IMR-90 (cell line): ENCODE measurements around the gene TCAP. TPM values are rescaled to one million over a fixed set of nuclear protein-coding genes. Genes with fewer than 3 reads are reported as not detected.

Experiments
- ATAC-seq: fragments of 200-7000 bp; cut with Tn5 transposase; 2 replicates; pipeline ENCODE4 v1.9.1; 2020; ENCODE audit warnings: low read depth, mild to moderate bottlenecking, moderate library complexity
- BruUV-seq: library from RNA; stranded (reverse); fragments of 400-500 nt; replicated peaks from 2 replicates; lab custom pipeline; 2021; lab: Mats Ljungman, UMichigan
- CTCF ChIA-PET: fragments of 300-600 bp; formaldehyde crosslinking; extraction: SDS; loops from one replicate; lab custom pipeline; 2021; ENCODE audit warnings: antibody characterized with exemption; lab: Yijun Ruan, JAX
- POLR2A ChIA-PET: fragments of 300-600 bp; sonication (Branson Sonifier 250); formaldehyde crosslinking; loops from one replicate; lab custom pipeline; 2022; ENCODE audit warnings: antibody characterized with exemption; ENCODE audit not compliant: unreplicated experiment; lab: Charles Lee
- DNase-seq: peaks from one replicate; pipeline ENCODE4 v3.0.0; 2013
- H2AFZ ChIP-seq: replicated peaks from 2 replicates; pipeline ENCODE3; 2013; ENCODE audit warnings: low read length, mild to moderate bottlenecking; ENCODE audit not compliant: poor library complexity
- H2AK5ac ChIP-seq: 2 replicates; pipeline ENCODE4 v1.6.1; 2013; ENCODE audit warnings: low read depth, low read length, inconsistent platforms
- H2AK9ac ChIP-seq: replicated peaks from 2 replicates; pipeline ENCODE3; 2013; ENCODE audit warnings: mild to moderate bottlenecking, low read depth, low read length, moderate library complexity; ENCODE audit not compliant: poor library complexity
- H2BK120ac ChIP-seq: 2 replicates; pipeline ENCODE4 v1.6.1; 2013; ENCODE audit warnings: low read depth, low read length, inconsistent platforms
- H2BK15ac ChIP-seq: 3 replicates; pipeline ENCODE4 v1.6.1; 2013; ENCODE audit warnings: low read depth, low read length, inconsistent platforms
- H2BK20ac ChIP-seq: 2 replicates; pipeline ENCODE4 v1.6.1; 2013; ENCODE audit warnings: low read depth, mild to moderate bottlenecking, inconsistent platforms, low read length, moderate library complexity
- H2BK5ac ChIP-seq: 2 replicates; pipeline ENCODE4 v1.6.1; 2013; ENCODE audit warnings: mild to moderate bottlenecking, low read depth, low read length, inconsistent platforms; ENCODE audit not compliant: poor library complexity, severe bottlenecking
- H3K14ac ChIP-seq: replicated peaks from 2 replicates; pipeline ENCODE4 v1.6.1; 2013; ENCODE audit warnings: low read depth, low read length, inconsistent platforms
- H3K18ac ChIP-seq: 2 replicates; pipeline ENCODE4 v1.6.1; 2013; ENCODE audit warnings: low read depth, low read length, control low read depth
- H3K23ac ChIP-seq: 2 replicates; pipeline ENCODE4 v1.6.1; 2013; ENCODE audit warnings: low read depth, low read length, inconsistent platforms
- H3K27ac ChIP-seq: 2 replicates; pipeline ENCODE4 v1.5.1; 2013; ENCODE audit warnings: mild to moderate bottlenecking, control low read depth, low read length; ENCODE audit not compliant: insufficient read depth
- H3K27me3 ChIP-seq: 2 replicates; pipeline ENCODE4 v1.6.1; 2013; ENCODE audit warnings: low read length; ENCODE audit not compliant: control insufficient read depth, insufficient read depth
- H3K36me3 ChIP-seq: 2 replicates; pipeline ENCODE4 v1.6.1; 2013; ENCODE audit warnings: low read length, mixed read lengths; ENCODE audit not compliant: control insufficient read depth, insufficient read depth
- H3K4ac ChIP-seq: 2 replicates; pipeline ENCODE4 v1.6.1; 2013; ENCODE audit warnings: low read depth, low read length, inconsistent platforms
- H3K4me1 ChIP-seq: 2 replicates; pipeline ENCODE4 v1.6.1; 2013; ENCODE audit warnings: low read length, mixed read lengths; ENCODE audit not compliant: control insufficient read depth, insufficient read depth
- H3K4me2 ChIP-seq: 2 replicates; pipeline ENCODE4 v1.6.1; 2013; ENCODE audit warnings: low read depth, mild to moderate bottlenecking, control low read depth, low read length, moderate library complexity
- H3K4me3 ChIP-seq: 2 replicates; pipeline ENCODE4 v1.5.1; 2013; ENCODE audit warnings: low read depth, mild to moderate bottlenecking, control low read depth, low read length, moderate library complexity; ENCODE audit not compliant: insufficient read depth
- H3K56ac ChIP-seq: 2 replicates; pipeline ENCODE4 v1.6.1; 2013; ENCODE audit warnings: low read length, inconsistent platforms; ENCODE audit not compliant: insufficient read depth; ENCODE audit errors: extremely low read depth
- H3K79me1 ChIP-seq, 2 experiments: 2 replicates each; pipeline ENCODE4 v1.6.1; 2013; ENCODE audit warnings: low read length in 2 of 2, inconsistent platforms in 1 of 2, low read depth in 1 of 2
- H3K9ac ChIP-seq: 2 replicates; pipeline ENCODE4 v1.6.1; 2013; ENCODE audit warnings: low read depth, low read length, control low read depth
- H3K9me1 ChIP-seq: 2 replicates; pipeline ENCODE4 v1.6.1; 2013; ENCODE audit warnings: low read length, inconsistent platforms; ENCODE audit not compliant: insufficient read depth
- H3K9me3 ChIP-seq: 2 replicates; pipeline ENCODE4 v1.6.1; 2013; ENCODE audit warnings: low read length; ENCODE audit not compliant: control insufficient read depth, insufficient read depth
- H4K20me1 ChIP-seq: 2 replicates; pipeline ENCODE4 v1.6.1; 2013; ENCODE audit warnings: low read length, inconsistent platforms; ENCODE audit not compliant: insufficient read depth
- H4K5ac ChIP-seq: 2 replicates; pipeline ENCODE4 v1.6.1; 2013; ENCODE audit warnings: mild to moderate bottlenecking, low read depth, low read length, control low read depth
- H4K8ac ChIP-seq, 2 experiments: 2 replicates each; pipeline ENCODE4 v1.6.1; 2013; ENCODE audit warnings: low read depth in 2 of 2, low read length in 2 of 2, control low read depth in 1 of 2, inconsistent platforms in 1 of 2
- H4K91ac ChIP-seq: 2 replicates; pipeline ENCODE4 v1.6.1; 2013; ENCODE audit warnings: low read depth, low read length, inconsistent platforms; ENCODE audit not compliant: insufficient read depth
- BHLHE40 ChIP-seq: fragments of 150-350 bp; IDR thresholded peaks from 2 replicates; pipeline ENCODE4 v1.6.1; 2016; ENCODE audit warnings: mild to moderate bottlenecking, low read depth, low read length
- CHD1 ChIP-seq: IDR thresholded peaks from 2 replicates; pipeline ENCODE4 v1.6.1; 2012; ENCODE audit warnings: low read depth, low read length, improper control_type of control experiment
- ELK1 ChIP-seq: fragments of 150-350 bp; IDR thresholded peaks from 2 replicates; pipeline ENCODE4 v1.6.1; 2016; ENCODE audit warnings: low read depth, mild to moderate bottlenecking, low read length, moderate library complexity, borderline replicate concordance
- FOS ChIP-seq: fragments of 150-350 bp; IDR thresholded peaks from 2 replicates; pipeline ENCODE4 v1.6.1; 2016; ENCODE audit warnings: low read depth, low read length
- MAFK ChIP-seq: IDR thresholded peaks from 2 replicates; pipeline ENCODE4 v1.6.1; 2012; ENCODE audit warnings: low read depth, low read length, improper control_type of control experiment
- MXI1 ChIP-seq: IDR thresholded peaks from 2 replicates; pipeline ENCODE4 v1.6.1; 2012; ENCODE audit warnings: low read depth, mild to moderate bottlenecking, low read length, moderate library complexity, borderline replicate concordance
- POLR2A ChIP-seq: IDR thresholded peaks from 2 replicates; pipeline ENCODE4 v1.6.1; 2012; ENCODE audit warnings: mild to moderate bottlenecking, low read depth, low read length
- RCOR1 ChIP-seq: IDR thresholded peaks from 2 replicates; pipeline ENCODE4 v1.6.1; 2012; ENCODE audit warnings: mild to moderate bottlenecking, low read length, improper control_type of control experiment; ENCODE audit not compliant: insufficient replicate concordance
- SMC3 ChIP-seq: fragments of 150-350 bp; IDR thresholded peaks from 2 replicates; pipeline ENCODE4 v1.6.1; 2016; ENCODE audit warnings: low read depth, mild to moderate bottlenecking, antibody characterized with exemption, low read length, moderate library complexity
- WGBS, 2 experiments: methylation state at CpG; one replicate each; pipeline versions ENCODE4 v1.1.5 to v1.1.7; 2013; ENCODE audit warnings: missing lambda C conversion rate in 2 of 2; ENCODE audit not compliant: insufficient read length in 1 of 2; ENCODE audit errors: extremely low coverage in 2 of 2; 5-methylcytosine and 5-hydroxymethylcytosine counted together
- dilution Hi-C: fragments of 300-500 bp; cut with HindIII; formaldehyde crosslinking; loops from one replicate; pipeline ENCODE4 v1.14.3; 2018; ENCODE audit warnings: low sequenced_read_pairs; ENCODE audit not compliant: unreplicated experiment
- in situ Hi-C: fragments of 300-500 bp; cut with MboI; formaldehyde crosslinking; loops from 3 replicates; pipeline ENCODE4 v1.14.3; 2019; ENCODE audit warnings: low sequenced_read_pairs, inconsistent platforms, mixed read lengths
- intact Hi-C: fragments of 100-400 bp; cut with micrococcal nuclease; formaldehyde crosslinking; loops from 2 replicates; pipeline ENCODE4 v1.10.0; 2022
- polyA plus RNA-seq, 3 experiments: library from polyadenylated mRNA; depleted of rRNA; stranded (reverse); fragments of >200 nt; gene quantifications; 2 replicates each; pipeline ENCODE4 v1.2.3, GENCODE V29; 2012; ENCODE audit warnings: low replicate concordance in 1 of 3
- total RNA-seq: library from RNA; depleted of rRNA; stranded (reverse); fragments of >200 nt; gene quantifications from 2 replicates; pipeline ENCODE4 v1.2.3, GENCODE V29; 2012

TCAP gene
- total and polyA plus RNA-seq, 2 of the 4 experiments (the other 2 are of a cell fraction), result under 0.01 to 0.21 TPM

DNA sequence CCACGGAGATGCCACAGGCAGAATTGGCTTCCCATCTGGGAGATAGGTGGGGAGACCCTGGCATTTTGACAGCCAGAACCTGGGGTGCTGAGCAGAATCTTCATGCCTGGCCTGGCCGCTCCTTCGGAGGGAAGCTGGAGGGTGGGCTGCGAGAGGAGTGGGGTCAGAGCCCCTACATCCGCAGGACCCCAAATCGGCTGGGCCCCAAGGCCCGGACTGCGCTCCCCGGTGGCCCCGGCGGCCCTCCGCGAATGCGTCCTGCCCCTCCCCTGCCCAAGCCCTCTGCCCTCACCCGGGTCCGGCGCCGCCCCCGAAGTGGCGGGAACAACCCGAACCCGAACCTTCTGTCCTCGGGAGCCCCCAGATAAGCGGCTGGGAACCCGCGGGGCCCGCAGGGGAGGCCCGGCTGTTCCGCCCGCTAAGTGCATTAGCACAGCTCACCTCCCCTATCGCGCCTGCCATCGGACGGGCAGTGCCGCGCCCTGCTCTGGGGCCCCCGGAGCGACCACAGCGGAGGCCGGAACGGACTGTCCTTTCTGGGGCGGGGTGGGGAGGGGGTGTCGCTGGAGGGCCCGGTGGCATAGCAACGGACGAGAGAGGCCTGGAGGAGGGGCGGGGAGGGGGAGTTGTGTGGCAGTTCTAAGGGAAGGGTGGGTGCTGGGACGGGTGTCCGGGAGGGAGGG lies 2.3 kb downstream of the TCAP start:
- no TSS peak for BruUV-seq
- TF ChIP-seq MXI1, result no peak
- no peak for TF ChIP-seq MAFK
- no peak for TF ChIP-seq POLR2A
- no peak for TF ChIP-seq SMC3
- TF ChIP-seq RCOR1, result no peak
- no peak for TF ChIP-seq BHLHE40
- TF ChIP-seq CHD1, result no peak
- TF ChIP-seq ELK1, result no peak
- TF ChIP-seq FOS, result no peak

More for the DNA sequence above, 2.3 kb downstream of the TCAP start:
- dilution Hi-C loops, result no loop called here
- H3K23ac ChIP-seq, result no peak overlapping the region
- no peak overlapping the region for H2AK9ac ChIP-seq
- WGBS, 2 experiments, result 35% methylated on average over 20 of the region's 49 CpGs; no CpG with 5 or more reads in 1 of the 2 experiments
- no peak overlapping the region for H3K4me2 ChIP-seq
- H2AFZ ChIP-seq, result no peak overlapping the region
- peaks cover 7% of the 10 kb centered on the region; the same call in 1 of the 2 replicates for H3K4me1 ChIP-seq
- H2BK15ac ChIP-seq, result no peak overlapping the region
- POLR2A ChIA-PET, result no interaction called here
- no peaks in the 10 kb centered on the region for H3K9me3 ChIP-seq
- H3K14ac ChIP-seq, result no peak overlapping the region
- no peak overlapping the region for H2BK5ac ChIP-seq
- H4K20me1 ChIP-seq, result no peaks in the 10 kb centered on the region; the same call in 1 of the 2 replicates
- H3K27ac ChIP-seq, result no peak overlapping the region
- CTCF ChIA-PET, result interaction anchor here (0.9 to 2.4 kb wide), 3 partner anchors 14 to 46 kb away, joined by 3 to 10 read pairs (median 3); no protein-coding TSS in a partner anchor
- H3K9me1 ChIP-seq, result no peaks in the 10 kb centered on the region
- no peak overlapping the region for H3K9ac ChIP-seq
- no peak overlapping the region for H3K18ac ChIP-seq
- no peak for DNase-seq
- H3K56ac ChIP-seq, result no peak overlapping the region
- intact Hi-C loops, result no loop called here
- H3K27me3 ChIP-seq, result peaks cover 43% of the 10 kb centered on the region
- H3K4me3 ChIP-seq, result no peak overlapping the region
- no peak for ATAC-seq
- in situ Hi-C loops, result no loop called here
- H3K36me3 ChIP-seq, result peaks cover 2% of the 10 kb centered on the region; the same call in 1 of the 2 replicates
- H4K5ac ChIP-seq, result no peak overlapping the region
- H4K91ac ChIP-seq, result no peak overlapping the region
- no peak overlapping the region for H2BK120ac ChIP-seq
- H3K4ac ChIP-seq, result no peak overlapping the region
- no peak overlapping the region for H2AK5ac ChIP-seq
- no peak overlapping the region for H4K8ac ChIP-seq
- H3K79me1 ChIP-seq, result no peaks in the 10 kb centered on the region
- H2BK20ac ChIP-seq, result no peak overlapping the region
